Globus pallidus (tissue), 1 donor: ENCODE data around the gene TRO.

Experiments
- DNase-seq: peaks from one replicate; pipeline ENCODE4 v3.0.0-alpha.2; 2015; ENCODE audit warnings: low spot score

TRO gene, protein sequence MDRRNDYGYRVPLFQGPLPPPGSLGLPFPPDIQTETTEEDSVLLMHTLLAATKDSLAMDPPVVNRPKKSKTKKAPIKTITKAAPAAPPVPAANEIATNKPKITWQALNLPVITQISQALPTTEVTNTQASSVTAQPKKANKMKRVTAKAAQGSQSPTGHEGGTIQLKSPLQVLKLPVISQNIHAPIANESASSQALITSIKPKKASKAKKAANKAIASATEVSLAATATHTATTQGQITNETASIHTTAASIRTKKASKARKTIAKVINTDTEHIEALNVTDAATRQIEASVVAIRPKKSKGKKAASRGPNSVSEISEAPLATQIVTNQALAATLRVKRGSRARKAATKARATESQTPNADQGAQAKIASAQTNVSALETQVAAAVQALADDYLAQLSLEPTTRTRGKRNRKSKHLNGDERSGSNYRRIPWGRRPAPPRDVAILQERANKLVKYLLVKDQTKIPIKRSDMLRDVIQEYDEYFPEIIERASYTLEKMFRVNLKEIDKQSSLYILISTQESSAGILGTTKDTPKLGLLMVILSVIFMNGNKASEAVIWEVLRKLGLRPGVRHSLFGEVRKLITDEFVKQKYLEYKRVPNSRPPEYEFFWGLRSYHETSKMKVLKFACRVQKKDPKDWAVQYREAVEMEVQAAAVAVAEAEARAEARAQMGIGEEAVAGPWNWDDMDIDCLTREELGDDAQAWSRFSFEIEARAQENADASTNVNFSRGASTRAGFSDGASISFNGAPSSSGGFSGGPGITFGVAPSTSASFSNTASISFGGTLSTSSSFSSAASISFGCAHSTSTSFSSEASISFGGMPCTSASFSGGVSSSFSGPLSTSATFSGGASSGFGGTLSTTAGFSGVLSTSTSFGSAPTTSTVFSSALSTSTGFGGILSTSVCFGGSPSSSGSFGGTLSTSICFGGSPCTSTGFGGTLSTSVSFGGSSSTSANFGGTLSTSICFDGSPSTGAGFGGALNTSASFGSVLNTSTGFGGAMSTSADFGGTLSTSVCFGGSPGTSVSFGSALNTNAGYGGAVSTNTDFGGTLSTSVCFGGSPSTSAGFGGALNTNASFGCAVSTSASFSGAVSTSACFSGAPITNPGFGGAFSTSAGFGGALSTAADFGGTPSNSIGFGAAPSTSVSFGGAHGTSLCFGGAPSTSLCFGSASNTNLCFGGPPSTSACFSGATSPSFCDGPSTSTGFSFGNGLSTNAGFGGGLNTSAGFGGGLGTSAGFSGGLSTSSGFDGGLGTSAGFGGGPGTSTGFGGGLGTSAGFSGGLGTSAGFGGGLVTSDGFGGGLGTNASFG (N-terminal part only)

GRCh38 chrX:54920610-54921426, at the start of gene TRO:
TSS of gene TRO (plus strand) at chrX:54920824. CDS start at chrX:54922247, 1,423 bp downstream.
- no peak for DNase-seq

DNA sequence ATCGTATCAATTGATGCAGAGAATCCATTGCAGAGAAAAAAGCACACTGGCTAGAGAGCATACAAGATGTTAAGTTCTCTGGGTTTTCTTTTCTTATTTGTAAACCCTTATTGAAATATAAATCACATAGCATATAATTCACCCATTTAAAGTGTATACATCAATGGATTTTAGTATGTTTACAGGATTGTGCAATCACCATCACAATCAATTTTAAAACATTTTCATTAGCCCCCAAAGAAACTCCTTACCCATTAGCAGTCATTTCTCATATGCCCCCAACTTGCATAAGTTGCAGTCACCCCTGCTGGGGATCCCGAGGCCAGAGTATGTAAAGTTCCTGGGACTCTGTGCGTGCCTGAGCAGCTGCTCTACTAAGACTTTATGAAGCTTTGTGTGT, 34.9 kb upstream of the TRO start:
- DNase-seq, result no peak

DNA sequence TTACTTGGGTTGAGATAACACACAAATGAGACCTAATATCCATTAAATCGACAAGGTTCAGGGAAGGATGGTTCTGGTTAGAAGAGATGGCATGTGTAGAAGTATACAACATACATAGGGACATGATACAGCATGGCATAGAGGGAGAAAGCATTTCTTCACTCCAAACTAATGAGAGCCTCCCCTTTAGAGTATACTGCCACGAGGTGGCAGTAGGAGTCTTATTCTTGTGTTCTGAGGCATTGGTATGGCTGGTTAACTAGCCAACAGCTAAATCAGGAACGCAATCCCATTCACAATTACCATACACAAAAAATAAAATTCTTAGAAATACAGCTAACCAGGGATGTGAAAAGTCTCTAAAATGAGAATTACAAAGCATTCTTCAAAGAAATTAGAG, 29.1 kb upstream of the TRO start:
- peak; percentile 37 for DNase-seq

- DNase-seq, result no peak
Observed at GRCh38 chrX:54894159-54894558, 26.5 kb upstream of the TRO start.

DNA sequence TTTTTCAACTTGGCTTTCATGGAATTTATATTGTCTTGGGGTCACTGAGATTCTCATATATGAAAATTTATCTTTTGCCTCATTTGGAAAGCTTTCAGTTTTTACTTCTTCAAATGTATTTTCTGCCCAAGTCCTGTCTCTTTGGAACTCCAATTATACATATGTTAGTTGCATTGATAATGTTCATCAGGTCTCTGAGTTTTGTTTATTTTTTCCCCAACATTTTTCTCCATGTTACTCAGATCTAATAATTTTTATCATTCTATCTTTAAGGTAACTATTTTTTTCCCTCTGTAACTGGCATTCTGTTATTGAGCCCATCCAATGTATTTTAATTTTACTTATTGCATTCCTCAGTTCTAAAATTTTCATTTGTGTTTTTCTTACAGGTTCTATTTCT, 10.7 kb upstream of the TRO start:
- no peak for DNase-seq

- peak; percentile 61 for DNase-seq
Observed at GRCh38 chrX:54921427-54922021, 900 bp downstream of the TRO start.

- no peak for DNase-seq
Observed at GRCh38 chrX:54922547-54922946, 1.9 kb downstream of the TRO start.

DNA sequence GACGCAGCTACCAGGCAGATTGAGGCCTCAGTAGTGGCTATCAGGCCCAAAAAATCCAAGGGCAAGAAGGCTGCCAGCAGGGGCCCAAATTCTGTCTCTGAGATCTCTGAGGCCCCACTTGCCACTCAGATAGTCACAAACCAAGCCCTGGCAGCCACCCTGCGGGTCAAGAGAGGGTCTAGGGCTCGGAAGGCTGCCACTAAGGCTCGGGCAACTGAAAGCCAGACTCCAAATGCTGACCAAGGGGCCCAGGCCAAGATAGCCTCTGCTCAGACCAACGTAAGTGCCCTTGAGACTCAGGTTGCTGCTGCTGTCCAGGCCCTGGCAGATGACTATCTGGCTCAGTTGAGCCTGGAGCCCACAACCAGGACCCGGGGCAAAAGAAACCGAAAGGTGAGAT, 2.8 kb downstream of the TRO start:
- DNase-seq, result no peak

DNA sequence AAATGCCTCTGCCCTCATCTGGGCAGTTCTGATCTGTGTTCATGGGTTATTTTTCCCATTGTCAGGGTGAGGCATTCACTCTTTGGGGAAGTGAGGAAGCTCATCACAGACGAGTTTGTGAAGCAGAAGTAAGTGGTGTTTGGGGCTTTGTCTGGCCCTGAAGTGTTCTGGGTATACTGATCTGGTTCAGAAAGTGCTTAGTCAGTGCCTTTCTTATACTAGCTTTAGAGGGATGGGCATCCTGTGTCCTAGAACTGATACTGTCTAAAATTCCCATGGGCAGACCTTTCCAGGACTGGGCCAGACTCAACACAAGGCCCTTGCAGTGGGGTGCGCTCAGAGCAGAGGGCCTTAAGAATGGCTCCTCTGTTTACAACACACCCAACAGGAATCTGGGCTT, 6.4 kb downstream of the TRO start:
- no peak for DNase-seq

DNA sequence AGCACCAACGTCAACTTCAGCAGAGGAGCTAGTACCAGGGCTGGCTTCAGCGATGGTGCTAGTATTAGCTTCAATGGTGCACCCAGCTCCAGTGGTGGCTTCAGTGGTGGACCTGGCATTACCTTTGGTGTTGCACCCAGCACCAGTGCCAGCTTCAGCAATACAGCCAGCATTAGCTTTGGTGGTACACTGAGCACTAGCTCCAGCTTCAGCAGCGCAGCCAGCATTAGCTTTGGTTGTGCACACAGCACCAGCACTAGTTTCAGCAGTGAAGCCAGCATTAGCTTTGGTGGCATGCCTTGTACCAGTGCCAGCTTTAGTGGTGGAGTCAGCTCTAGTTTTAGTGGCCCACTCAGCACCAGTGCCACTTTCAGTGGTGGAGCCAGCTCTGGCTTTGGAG, 8.3 kb downstream of the TRO start:
- DNase-seq, result no peak

DNA sequence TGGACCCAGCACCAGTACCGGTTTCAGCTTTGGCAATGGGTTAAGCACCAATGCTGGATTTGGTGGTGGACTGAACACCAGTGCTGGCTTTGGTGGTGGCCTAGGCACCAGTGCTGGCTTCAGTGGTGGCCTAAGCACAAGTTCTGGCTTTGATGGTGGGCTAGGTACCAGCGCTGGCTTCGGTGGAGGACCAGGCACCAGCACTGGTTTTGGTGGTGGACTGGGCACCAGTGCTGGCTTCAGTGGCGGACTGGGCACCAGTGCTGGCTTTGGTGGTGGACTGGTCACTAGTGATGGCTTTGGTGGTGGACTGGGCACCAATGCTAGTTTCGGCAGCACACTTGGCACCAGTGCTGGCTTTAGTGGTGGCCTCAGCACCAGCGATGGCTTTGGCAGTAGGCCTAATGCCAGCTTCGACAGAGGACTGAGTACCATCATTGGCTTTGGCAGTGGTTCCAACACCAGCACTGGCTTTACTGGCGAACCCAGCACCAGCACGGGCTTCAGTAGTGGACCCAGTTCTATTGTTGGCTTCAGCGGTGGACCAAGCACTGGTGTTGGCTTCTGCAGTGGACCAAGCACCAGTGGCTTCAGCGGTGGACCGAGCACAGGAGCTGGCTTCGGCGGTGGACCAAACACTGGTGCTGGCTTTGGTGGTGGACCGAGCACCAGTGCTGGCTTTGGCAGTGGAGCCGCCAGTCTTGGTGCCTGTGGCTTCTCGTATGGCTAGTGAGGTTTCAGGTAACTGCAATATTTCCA, 9.8 kb downstream of the TRO start:
- DNase-seq, result no peak

DNA sequence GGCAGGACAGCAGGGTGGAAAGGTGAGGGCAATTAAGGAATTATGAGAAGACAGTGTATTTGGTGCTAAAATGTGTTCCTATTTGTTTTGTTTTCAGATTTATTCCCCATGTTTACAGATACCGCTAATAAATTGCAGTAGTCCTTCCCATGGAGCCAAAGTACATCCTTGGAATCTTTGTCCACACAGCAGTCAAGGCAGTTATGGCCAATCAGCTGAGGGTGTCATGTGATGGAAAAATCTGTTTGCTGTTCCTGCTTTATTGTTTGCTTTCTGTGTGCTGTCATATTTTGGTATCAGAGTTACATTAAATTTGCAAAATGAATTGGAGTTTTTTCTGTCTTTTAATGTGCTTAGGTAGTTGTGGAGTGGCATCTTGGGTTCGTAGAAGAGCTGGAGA, 10.5 kb downstream of the TRO start:
- no peak for DNase-seq

DNA sequence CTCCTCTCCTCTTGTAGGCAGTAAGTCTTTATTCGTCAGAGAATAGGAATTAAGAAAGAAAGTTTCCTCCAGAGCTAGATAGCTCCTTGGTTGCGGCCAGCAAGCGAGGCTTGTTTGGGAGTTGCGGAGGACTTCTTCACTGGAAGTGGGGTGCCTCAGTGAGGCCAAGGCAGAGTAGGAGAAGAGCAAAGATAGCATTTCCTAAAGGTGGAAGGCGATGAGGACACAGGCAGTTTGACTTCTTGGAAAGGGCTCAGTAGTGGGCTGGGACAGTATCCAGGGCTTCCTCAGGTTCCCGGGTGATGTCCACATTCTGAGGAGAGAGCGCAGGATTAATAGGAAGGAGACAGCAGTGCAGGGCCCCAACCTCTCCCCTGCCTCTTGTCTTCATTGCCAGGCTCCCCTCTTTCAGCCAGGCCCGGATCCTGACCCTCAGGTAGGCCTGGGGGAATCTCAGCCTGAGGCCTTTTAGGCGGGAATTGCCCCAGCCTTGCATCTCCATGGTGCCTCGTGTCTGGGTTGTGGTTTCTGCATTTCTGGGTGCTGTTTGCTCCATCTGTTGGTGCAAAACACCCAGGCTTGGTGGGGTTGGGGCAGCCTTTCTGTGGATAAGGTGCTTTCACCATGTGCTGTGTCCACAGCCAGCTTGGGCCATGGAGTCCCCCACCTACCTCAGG, 12.7 kb downstream of the TRO start:
- DNase-seq, result no peak

- DNase-seq, result no peak
Observed at GRCh38 chrX:54934058-54934457, 13.4 kb downstream of the TRO start.

DNA sequence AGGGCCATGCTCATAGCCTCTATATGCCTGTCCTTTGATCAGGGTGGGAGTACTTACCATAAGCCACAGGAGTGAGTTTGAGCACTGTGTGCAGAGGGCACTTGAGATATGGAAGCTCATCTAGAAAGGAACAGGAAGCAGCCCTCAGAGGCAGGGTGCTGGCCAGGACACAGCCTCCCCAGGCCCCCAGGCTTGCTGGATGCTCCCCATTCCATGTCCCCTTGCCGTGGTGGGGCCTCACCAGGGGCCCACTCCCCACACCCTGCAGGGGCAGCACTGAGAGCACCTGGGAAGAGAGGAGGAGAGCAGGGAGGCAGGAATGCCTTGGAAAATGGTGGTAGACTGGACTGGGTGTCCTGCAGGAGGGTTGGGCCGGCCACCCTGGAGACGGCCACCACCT, 14.3 kb downstream of the TRO start:
- DNase-seq, result no peak

DNA sequence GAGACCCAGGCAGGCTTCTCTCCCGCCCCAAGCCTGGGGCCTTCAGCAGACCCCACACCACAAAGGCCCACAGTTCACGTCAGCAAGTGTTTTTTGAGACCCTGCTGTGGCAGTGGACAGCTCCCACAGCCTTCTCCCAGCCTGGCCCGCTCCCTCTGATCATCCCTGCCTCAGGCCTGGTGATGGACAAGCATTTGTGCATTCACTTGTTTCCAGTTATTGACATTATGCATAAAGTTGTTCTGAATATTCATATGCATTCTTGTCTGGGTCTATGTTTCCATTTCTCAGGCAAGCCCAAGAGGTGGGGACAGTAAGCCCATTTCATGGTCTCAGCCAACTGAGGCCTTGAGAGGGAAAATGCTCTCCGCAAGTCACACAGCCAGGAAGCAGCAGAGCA, 14.7 kb downstream of the TRO start:
- DNase-seq, result no peak

DNA sequence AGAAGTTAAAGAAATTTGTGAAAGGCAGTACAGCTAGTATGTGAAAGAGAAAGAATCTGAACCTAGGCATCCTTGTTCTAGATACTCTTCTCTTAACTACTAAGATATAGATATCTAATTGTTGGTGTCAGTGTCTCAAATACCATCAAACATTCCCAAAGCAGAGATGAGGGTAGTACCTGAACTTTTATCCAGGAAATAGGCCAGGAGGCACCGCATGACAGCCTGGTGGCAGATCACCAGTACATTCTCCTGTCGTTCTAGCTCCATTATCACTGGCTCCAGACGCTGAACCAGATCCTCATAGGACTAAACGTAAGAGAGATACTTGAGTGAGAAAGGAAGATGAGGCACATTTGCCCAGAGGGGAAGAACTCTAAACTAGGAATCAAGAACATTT, 16.8 kb downstream of the TRO start:
- DNase-seq, result no peak

GRCh38 chrX:54944816-54945215, 24.2 kb downstream of the TRO start:
- DNase-seq, result no peak

- no peak for DNase-seq
Observed at GRCh38 chrX:54945224-54945623, 24.6 kb downstream of the TRO start.
